Heart right ventricle (tissue), 16 donors: ENCODE data around the gene BCAM. TPM values are rescaled to one million over a fixed set of nuclear protein-coding genes. Genes with fewer than 3 reads are reported as not detected.

Experiments used
- ATAC-seq, 8 donors: fragments of 200-7000 bp; cut with Tn5 transposase; one replicate each; pipeline ENCODE4 v1.9.1; 2020; ENCODE audit warnings: mild to moderate bottlenecking in 8 of 8, moderate library complexity in 8 of 8, moderate number of reproducible peaks in 1 of 8
- DNase-seq, 2 donors: peaks; one replicate each; pipeline ENCODE4 v3.0.0-alpha.2; 2020
- H3K27ac ChIP-seq, 10 donors: fragments of 200-600 bp; sonication (generic) in 2 of 10; one replicate each; pipeline versions ENCODE4 v1.5.0 to v1.8.0; 2020 to 2022; ENCODE audit warnings: mild to moderate bottlenecking in 3 of 10
- H3K27me3 ChIP-seq, 7 donors: fragments of 200-600 bp; one replicate each; pipeline ENCODE4 v1.8.0; 2021 to 2022; ENCODE audit warnings: mild to moderate bottlenecking in 2 of 7
- H3K36me3 ChIP-seq, 9 donors: fragments of 200-600 bp; sonication (generic) in 1 of 9; one replicate each; pipeline versions ENCODE4 v1.5.0 to v1.8.0; 2020 to 2022; ENCODE audit warnings: mild to moderate bottlenecking in 2 of 9
- H3K4me1 ChIP-seq, 9 donors: fragments of 200-600 bp; sonication (generic) in 1 of 9; one replicate each; pipeline versions ENCODE4 v1.5.0 to v1.8.0; 2020 to 2022; ENCODE audit warnings: mild to moderate bottlenecking in 4 of 9
- H3K4me3 ChIP-seq, 10 donors: fragments of 200-600 bp; sonication (generic) in 2 of 10; one replicate each; pipeline versions ENCODE4 v1.5.0 to v1.8.0; 2020 to 2022; ENCODE audit warnings: mild to moderate bottlenecking in 7 of 10, moderate library complexity in 2 of 10
- H3K9me3 ChIP-seq, 11 donors: fragments of 200-600 bp in 10 of 11; sonication (generic) in 2 of 11; one replicate each; pipeline versions ENCODE4 v1.5.0 to v1.8.0; 2013 to 2022; ENCODE audit warnings: mild to moderate bottlenecking in 2 of 11, control low read depth in 1 of 11, moderate library complexity in 1 of 11
- CTCF ChIP-seq, 9 donors: fragments of 200-600 bp; sonication (generic) in 2 of 9; IDR thresholded peaks; one replicate each; pipeline versions ENCODE4 v1.5.0 to v1.8.0; 2021 to 2022; ENCODE audit warnings: antibody characterized with exemption in 9 of 9, mild to moderate bottlenecking in 5 of 9, moderate library complexity in 1 of 9
- WGBS, 2 donors: extraction: QIAGEN DNeasy Blood & Tissue Kit; methylation state at CpG; one replicate each; pipeline ENCODE4 v1.1.7; 2013; ENCODE audit warnings: inconsistent platforms in 1 of 2; 5-methylcytosine and 5-hydroxymethylcytosine counted together
- intact Hi-C, 10 donors: fragments of 100-400 bp; cut with DNase I; formaldehyde crosslinking; loops; one replicate each; pipeline versions ENCODE4 v1.11.1 to v1.14.2; 2022
- polyA plus RNA-seq, 2 donors: library from polyadenylated mRNA; stranded (reverse); fragments of 200-250 nt; gene quantifications; one replicate each; pipeline ENCODE4 v1.2.3, GENCODE V29; 2013
- total RNA-seq, 10 donors: library from RNA; stranded (reverse); fragmentation: NEBNext Ultra II Directional in 3 of 10; extraction: Animal tissue kit (Norgen Biotek cat#: 25700) in 3 of 10; gene quantifications; one replicate each; pipeline versions ENCODE4 v1.2.1 to v1.2.4, GENCODE V29; 2021 to 2023
- donor health status: Arrhythmogenic right ventricular cardiomyopathy.
- donor health status: ischemic (EF 13 %, LVEDD 7.1; RV severe dilation, severe dysfunction).
- donor health status: healthy with polysubstance abuse.
- donor health status: DM: no; HTN: yes; CAD: no.
- donor health status: DM: no; HTN: no; CAD: no.
- donor health status: ischemic (EF 25% LVEDD 6.9; RV normal size, moderate dysfunction).
- donor health status: ischemic (EF 25% LVEDD 5.7; RV mildly dilated, moderate dysfunction).
- donor health status: healthy.
- donor health status: DM: yes; HTN: yes; CAD: no.
- donor health status: Ischemic cardiomyopathy.
- donor health status: ischemic (EF 35%, LVEDD 5.7; RV mildly dilated, moderate dysfunction).
- donor health status: nonischemic (EF 11% LVEDD 7.7; RV severe dilation, severe dysfunction).
- donor health status: DM: yes; HTN: yes; CAD: no.
- donor health status: PGD.
- donor health status: ischemic (EF 29% LVEDD 5.4; RV normal size, mild dysfunction).
- donor health status: nonischemic (EF 23%, LVEDD 6.1; RV moderate dilation, normal function).

The BCAM gene
- total and polyA plus RNA-seq, 12 donors: 63.2 to 130 (median 92.5) TPM

DNA sequence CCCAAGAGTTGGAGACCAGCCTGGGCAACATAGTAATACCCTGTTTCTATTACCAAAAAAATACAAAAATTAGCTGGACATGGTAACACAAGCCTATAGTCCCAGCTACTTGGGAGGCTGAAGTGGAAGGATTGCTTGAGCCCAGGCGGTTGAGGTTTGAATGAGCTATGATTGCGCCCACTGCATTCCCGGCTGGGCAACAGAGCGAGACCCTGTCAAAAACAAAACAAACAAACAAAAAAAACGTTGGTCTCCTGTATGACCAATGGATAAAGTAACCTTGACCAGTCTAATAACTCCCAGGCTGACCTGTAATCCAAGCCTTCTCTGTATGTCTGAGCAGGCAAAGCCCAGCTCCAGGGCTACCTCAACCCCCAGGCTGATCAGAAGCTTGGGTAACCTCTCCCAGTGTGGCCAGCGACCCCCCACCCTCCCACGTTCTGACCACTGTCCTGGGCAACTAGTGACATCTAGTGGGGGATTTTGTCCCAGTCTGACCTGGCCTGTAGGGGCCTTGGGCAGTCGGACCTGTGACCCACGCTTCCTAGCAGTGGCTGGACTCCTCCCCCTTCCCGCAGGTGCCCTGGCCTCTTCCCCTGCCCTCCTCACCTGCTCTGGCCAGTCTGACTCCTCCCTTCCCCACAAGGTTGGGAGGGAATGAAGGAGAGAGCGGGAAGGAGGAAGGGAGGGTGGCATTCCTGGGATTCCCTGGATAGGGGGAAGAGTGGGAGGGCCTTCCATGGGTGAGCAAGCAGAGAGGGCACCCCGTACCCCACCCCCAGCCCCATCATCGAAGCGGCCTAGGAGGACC lies 1.0 kb upstream of the BCAM start:
- TF ChIP-seq CTCF (IDR thresholded peaks at IDR 0.05): peak; percentile 34 to 80 (median 63)
- ATAC-seq: peak; percentile 37 to 85 (median 70)
- peak; percentile 29 to 51 for DNase-seq
- Histone ChIP-seq H3K36me3 (peaks cover 0 to 19% (median 1%) of the 10 kb centered on the region in 9 donors), H3K4me1 (peaks cover 11 to 54% (median 23%) of the 10 kb centered on the region in 9 donors), H3K4me3 (peak overlapping the region in 6 of 10 donors; percentile 62 to 95 (median 84)), H3K9me3 (no peaks in the 10 kb centered on the region), H3K27me3 (peaks cover 0 to 15% (median 0%) of the 10 kb centered on the region in 7 donors), H3K27ac (peak overlapping the region in 9 of 10 donors; percentile 66 to 92 (median 88))
- intact Hi-C loops: no loop called here
- WGBS, 2 donors: 23 to 24% methylated on average over 14 of the region's 14 CpGs

- H3K4me1 ChIP-seq: peaks cover 11 to 55% (median 23%) of the 10 kb centered on the region in 9 donors
- no peak for DNase-seq
- peak overlapping the region; percentile 16 to 96 (median 88) for H3K27ac ChIP-seq
- peak overlapping the region; percentile 50 to 95 (median 78) for H3K4me3 ChIP-seq
- peaks cover 0 to 15% (median 0%) of the 10 kb centered on the region in 7 donors for H3K27me3 ChIP-seq
- WGBS, 2 donors: 16 to 18% methylated on average over 7 of the region's 7 CpGs
- H3K36me3 ChIP-seq: peaks cover 0 to 37% (median 11%) of the 10 kb centered on the region in 9 donors
- ATAC-seq: peak in 4 of 8 donors; percentile 9 to 27 (median 12)
- no peaks in the 10 kb centered on the region for H3K9me3 ChIP-seq
- no peak for TF ChIP-seq CTCF (IDR thresholded peaks at IDR 0.05)
- intact Hi-C loops: no loop called here
These were observed 802 bp downstream of the BCAM start for GRCh38 chr19:44809577-44810233.

- Histone ChIP-seq H3K4me1 (peaks cover 11 to 55% (median 23%) of the 10 kb centered on the region in 9 donors), H3K9me3 (no peaks in the 10 kb centered on the region), H3K27me3 (peaks cover 0 to 15% (median 0%) of the 10 kb centered on the region in 7 donors), H3K4me3 (peak overlapping the region in 9 of 10 donors; percentile 60 to 95 (median 79)), H3K27ac (peak overlapping the region in 8 of 10 donors; percentile 28 to 96 (median 82)), H3K36me3 (peaks cover 0 to 45% (median 11%) of the 10 kb centered on the region in 9 donors)
- ATAC-seq (no peak), DNase-seq (no peak)
- intact Hi-C loops: no loop called here
- 46 to 59% methylated on average over 13 of the region's 13 CpGs for WGBS, 2 donors
- no peak for TF ChIP-seq CTCF (IDR thresholded peaks at IDR 0.05)
These were observed 1.6 kb downstream of the BCAM start for GRCh38 chr19:44810234-44811121.

GRCh38 chr19:44811122-44811419 lies 2.2 kb downstream of the BCAM start:
- Histone ChIP-seq H3K27ac (peak overlapping the region in 3 of 10 donors; percentile 18 to 91 (median 26)), H3K9me3 (no peaks in the 10 kb centered on the region), H3K36me3 (peaks cover 0 to 51% (median 11%) of the 10 kb centered on the region in 9 donors), H3K4me3 (peak overlapping the region in 3 of 10 donors; percentile 79 to 95 (median 91)), H3K4me1 (peaks cover 11 to 55% (median 23%) of the 10 kb centered on the region in 9 donors), H3K27me3 (peaks cover 0 to 15% (median 0%) of the 10 kb centered on the region in 7 donors)
- no peak for TF ChIP-seq CTCF (IDR thresholded peaks at IDR 0.05)
- intact Hi-C loops: no loop called here
- no peak for ATAC-seq
- no peak for DNase-seq
- 90 to 92% methylated on average over 7 of the region's 7 CpGs for WGBS, 2 donors
